ENCODE results near the gene AGT. TPM values are rescaled to one million over a fixed set of nuclear protein-coding genes. Genes with fewer than 3 reads are reported as not detected.
A peak's percentile ranks its signal among the peaks of the same experiment; 100 is the strongest.
"Not testable (repeated sequence)": the region's sequence is repeated elsewhere in the genome, so short reads cannot be mapped to it uniquely, and the experiment has no call there.

The AGT gene
- total RNA-seq, 2 donors from 2014 or later = not detected

DNA sequence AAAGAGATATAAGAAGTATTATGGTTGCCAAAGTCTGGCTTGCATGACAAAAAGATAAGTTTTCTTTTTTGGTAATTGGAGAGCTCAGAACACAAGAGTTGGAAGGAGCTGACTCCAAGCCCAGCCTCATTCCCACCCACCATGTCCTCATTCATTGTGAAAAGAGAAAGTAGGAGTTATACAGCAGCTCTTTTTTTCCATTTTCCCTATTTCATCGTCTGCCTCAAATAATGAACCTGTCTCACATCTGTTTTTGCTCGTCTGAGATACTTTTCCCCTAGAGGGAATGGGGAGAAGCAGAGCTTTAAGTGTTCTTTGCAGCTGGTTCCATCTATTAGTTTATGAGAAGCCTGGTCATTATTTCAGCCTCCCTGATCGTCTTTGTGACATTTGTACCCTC lies 34.7 kb downstream of the AGT start:
- Mint-ChIP-seq H3K27me3 (no peaks in the 10 kb centered on the region), H3K36me3 (ENCODE audit: low read depth) (peaks cover 99% of the 10 kb centered on the region), H3K9me3 (no peaks in the 10 kb centered on the region), H3K4me1 (no peaks in the 10 kb centered on the region), H3K27ac (no peak overlapping the region), H3K4me3 (no peak overlapping the region)
- no peak for ATAC-seq (replicated peaks)

GRCh38 chr1:230677200-230677599 lies 36.7 kb downstream of the AGT start:
- Mint-ChIP-seq H3K4me1 (no peaks in the 10 kb centered on the region), H3K9me3 (no peaks in the 10 kb centered on the region), H3K27me3 (no peaks in the 10 kb centered on the region), H3K4me3 (no peak overlapping the region), H3K27ac (no peak overlapping the region), H3K36me3 (ENCODE audit: low read depth) (peaks cover 99% of the 10 kb centered on the region)
- no peak for ATAC-seq (replicated peaks)

- no peak for ATAC-seq (replicated peaks)
- H3K4me3 Mint-ChIP-seq = no peak overlapping the region
- H3K36me3 Mint-ChIP-seq (ENCODE audit: low read depth) = peaks cover 100% of the 10 kb centered on the region
- no peaks in the 10 kb centered on the region for H3K9me3 Mint-ChIP-seq
- no peak overlapping the region for H3K27ac Mint-ChIP-seq
- peaks cover 3% of the 10 kb centered on the region for H3K4me1 Mint-ChIP-seq
- no peaks in the 10 kb centered on the region for H3K27me3 Mint-ChIP-seq
These were observed 39.3 kb downstream of the AGT start for GRCh38 chr1:230674581-230674980.

- Mint-ChIP-seq H3K4me3 (no peak overlapping the region), H3K36me3 (ENCODE audit: low read depth) (peaks cover 100% of the 10 kb centered on the region), H3K4me1 (peaks cover 3% of the 10 kb centered on the region), H3K27me3 (no peaks in the 10 kb centered on the region), H3K27ac (no peak overlapping the region), H3K9me3 (no peaks in the 10 kb centered on the region)
- no peak for ATAC-seq (replicated peaks)
These were observed 44.4 kb downstream of the AGT start for GRCh38 chr1:230669543-230669942.

GRCh38 chr1:230668227-230668626 lies 45.7 kb downstream of the AGT start:
- H3K27ac Mint-ChIP-seq = no peak overlapping the region
- H3K4me1 Mint-ChIP-seq = peaks cover 3% of the 10 kb centered on the region
- H3K4me3 Mint-ChIP-seq = no peak overlapping the region
- H3K9me3 Mint-ChIP-seq = no peaks in the 10 kb centered on the region
- peaks cover 97% of the 10 kb centered on the region for H3K36me3 Mint-ChIP-seq (ENCODE audit: low read depth)
- no peaks in the 10 kb centered on the region for H3K27me3 Mint-ChIP-seq
- ATAC-seq (replicated peaks) = no peak

- Mint-ChIP-seq H3K4me3 (no peak overlapping the region), H3K4me1 (peaks cover under 1% of the 10 kb centered on the region), H3K9me3 (no peaks in the 10 kb centered on the region), H3K36me3 (ENCODE audit: low read depth) (peaks cover 87% of the 10 kb centered on the region), H3K27me3 (no peaks in the 10 kb centered on the region), H3K27ac (peak overlapping the region; percentile 14)
- ATAC-seq (replicated peaks) = no peak
These were observed 51.9 kb downstream of the AGT start for GRCh38 chr1:230661976-230662375.

- Mint-ChIP-seq H3K36me3 (ENCODE audit: low read depth) (peaks cover 57% of the 10 kb centered on the region), H3K27me3 (no peaks in the 10 kb centered on the region), H3K9me3 (no peaks in the 10 kb centered on the region), H3K4me1 (peaks cover 14% of the 10 kb centered on the region), H3K27ac (no peak overlapping the region), H3K4me3 (no peak overlapping the region)
- ATAC-seq (replicated peaks) = no peak
These were observed 55.2 kb downstream of the AGT start for GRCh38 chr1:230658691-230659090.

GRCh38 chr1:230658103-230658502 lies 55.8 kb downstream of the AGT start:
- H3K36me3 Mint-ChIP-seq (ENCODE audit: low read depth) = peaks cover 51% of the 10 kb centered on the region
- H3K9me3 Mint-ChIP-seq; ATAC-seq (replicated peaks); H3K4me3 Mint-ChIP-seq; H3K27me3 Mint-ChIP-seq: not testable (repeated sequence)
- H3K4me1 Mint-ChIP-seq = peaks cover 14% of the 10 kb centered on the region
- peak overlapping the region; percentile 16 for H3K27ac Mint-ChIP-seq

DNA sequence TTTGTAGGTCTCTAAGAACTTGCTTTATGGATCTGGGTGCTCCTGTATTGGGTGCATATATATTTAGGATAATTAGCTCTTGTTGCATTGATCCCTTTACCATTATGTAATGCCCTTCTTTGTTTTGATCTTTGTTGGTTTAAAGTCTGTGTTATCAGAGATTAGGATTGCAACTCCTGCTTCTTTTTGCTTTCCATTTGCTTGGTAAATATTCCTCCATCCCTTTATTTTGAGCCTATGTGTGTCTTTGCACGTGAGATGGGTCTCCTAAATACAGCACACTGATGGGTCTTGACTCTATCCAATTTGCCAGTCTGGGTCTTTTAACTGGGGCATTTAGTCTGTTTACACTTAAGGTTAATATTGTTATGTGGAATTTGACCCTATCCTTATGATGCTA lies 57.2 kb downstream of the AGT start:
- ATAC-seq (replicated peaks); H3K9me3 Mint-ChIP-seq; H3K27me3 Mint-ChIP-seq; H3K4me3 Mint-ChIP-seq: not testable (repeated sequence)
- Mint-ChIP-seq H3K36me3 (ENCODE audit: low read depth) (peaks cover 37% of the 10 kb centered on the region), H3K4me1 (peaks cover 14% of the 10 kb centered on the region), H3K27ac (peak overlapping the region; percentile 16)

Other genes with a start within 250 kb of the AGT start
- gene COG2, start 71.6 kb downstream of the AGT start, total RNA-seq = 10 to 100 TPM; 11.6 to 28.9 TPM
- gene CAPN9, start 33.3 kb upstream of the AGT start, total RNA-seq = not detected
- gene C1orf198, start 154.4 kb upstream of the AGT start, total RNA-seq = 1 to 10 TPM; 4.1 to 7.9 TPM